Stomach smooth muscle (tissue), 2 donors: ENCODE measurements around the gene PDZD2.
"Not testable (repeated sequence)": the region's sequence is repeated elsewhere in the genome, so short reads cannot be mapped to it uniquely, and the experiment has no call there.

Experiments used
- H3K27ac ChIP-seq: one replicate; pipeline ENCODE4 v1.7.0; 2013; ENCODE audit warnings: mild to moderate bottlenecking, low read length, inconsistent platforms
- H3K27me3 ChIP-seq, 2 donors: one replicate each; pipeline ENCODE4 v1.7.0; 2013; ENCODE audit warnings: low read length in 2 of 2; ENCODE audit not compliant: insufficient read depth in 2 of 2, control insufficient read depth in 1 of 2
- H3K36me3 ChIP-seq, 2 donors: one replicate each; pipeline ENCODE4 v1.7.0; 2013; ENCODE audit warnings: low read length in 2 of 2; ENCODE audit not compliant: control insufficient read depth in 2 of 2, insufficient read depth in 2 of 2
- H3K4me1 ChIP-seq: one replicate; pipeline ENCODE4 v1.7.0; 2013; ENCODE audit warnings: low read length; ENCODE audit not compliant: control insufficient read depth, insufficient read depth
- H3K4me3 ChIP-seq, 2 donors: one replicate each; pipeline ENCODE4 v1.7.0; 2013; ENCODE audit warnings: low read length in 2 of 2
- H3K9ac ChIP-seq, 2 donors: one replicate each; pipeline ENCODE4 v1.7.0; 2013; ENCODE audit warnings: low read length in 2 of 2, mild to moderate bottlenecking in 1 of 2
- H3K9me3 ChIP-seq, 2 donors: one replicate each; pipeline ENCODE4 v1.7.0; 2013; ENCODE audit warnings: low read length in 2 of 2; ENCODE audit not compliant: control insufficient read depth in 2 of 2
- donor health status: healthy.
- donor health status: Pancreatic carcinoma.

Gene PDZD2

GRCh38 chr5:31638748-31639418 is at the start of gene PDZD2:
Gene PDZD2, plus strand, starts transcription at chr5:31639131.
- H3K9ac ChIP-seq, result peak within 1 kb of the TSS; percentile 31 to 60

GRCh38 chr5:31593665-31594064 is 45.3 kb upstream of the PDZD2 start:
- Histone ChIP-seq H3K9me3 (no peaks in the 10 kb centered on the region), H3K36me3 (no peaks in the 10 kb centered on the region), H3K27me3 (no peaks in the 10 kb centered on the region), H3K4me3 (no peak overlapping the region), H3K27ac (no peak overlapping the region), H3K4me1 (no peaks in the 10 kb centered on the region), H3K9ac (no peak overlapping the region)

More at GRCh38 chr5:31638748-31639418, at the start of gene PDZD2:
- peaks cover 0 to 2% of the 10 kb centered on the region in 2 donors for H3K27me3 ChIP-seq
- H3K36me3 ChIP-seq, result no peaks in the 10 kb centered on the region
- no peak within 1 kb of the TSS for H3K27ac ChIP-seq
- no peaks in the 10 kb centered on the region for H3K9me3 ChIP-seq
- H3K4me1 ChIP-seq, result peaks cover 15% of the 10 kb centered on the region
- peak within 1 kb of the TSS; percentile 80 to 81 for H3K4me3 ChIP-seq

GRCh38 chr5:31596354-31596753 is 42.6 kb upstream of the PDZD2 start:
- no peaks in the 10 kb centered on the region for H3K4me1 ChIP-seq
- H3K9me3 ChIP-seq, result no peaks in the 10 kb centered on the region
- no peak overlapping the region for H3K4me3 ChIP-seq
- H3K27me3 ChIP-seq, result no peaks in the 10 kb centered on the region
- no peak overlapping the region for H3K9ac ChIP-seq
- no peaks in the 10 kb centered on the region for H3K36me3 ChIP-seq
- H3K27ac ChIP-seq, result no peak overlapping the region

GRCh38 chr5:31598640-31599611 is 40.0 kb upstream of the PDZD2 start:
- Histone ChIP-seq H3K36me3 (no peaks in the 10 kb centered on the region), H3K4me3 (no peak overlapping the region), H3K4me1 (no peaks in the 10 kb centered on the region), H3K27me3 (no peaks in the 10 kb centered on the region), H3K9ac (no peak overlapping the region), H3K9me3 (no peaks in the 10 kb centered on the region), H3K27ac (no peak overlapping the region)

- H3K9me3 ChIP-seq, H3K9ac ChIP-seq, H3K36me3 ChIP-seq: not testable (repeated sequence)
Measured at GRCh38 chr5:31602305-31602704, 36.6 kb upstream of the PDZD2 start.

GRCh38 chr5:31604240-31604639 is 34.7 kb upstream of the PDZD2 start:
- Histone ChIP-seq H3K9me3 (no peaks in the 10 kb centered on the region), H3K4me3 (no peak overlapping the region), H3K36me3 (no peaks in the 10 kb centered on the region), H3K4me1 (no peaks in the 10 kb centered on the region), H3K27ac (no peak overlapping the region), H3K9ac (no peak overlapping the region), H3K27me3 (no peaks in the 10 kb centered on the region)

More at GRCh38 chr5:31602305-31602704, 36.6 kb upstream of the PDZD2 start:
- H3K4me1 ChIP-seq, H3K4me3 ChIP-seq, H3K27me3 ChIP-seq, H3K27ac ChIP-seq: not testable (repeated sequence)

GRCh38 chr5:31604644-31605043 is 34.3 kb upstream of the PDZD2 start:
- no peaks in the 10 kb centered on the region for H3K4me1 ChIP-seq
- H3K9ac ChIP-seq, result no peak overlapping the region
- no peaks in the 10 kb centered on the region for H3K36me3 ChIP-seq
- no peaks in the 10 kb centered on the region for H3K9me3 ChIP-seq
- H3K4me3 ChIP-seq, result no peak overlapping the region
- no peak overlapping the region for H3K27ac ChIP-seq
- H3K27me3 ChIP-seq, result no peaks in the 10 kb centered on the region

- Histone ChIP-seq H3K27ac (no peak overlapping the region), H3K4me1 (no peaks in the 10 kb centered on the region), H3K9ac (no peak overlapping the region)
Measured at GRCh38 chr5:31605920-31606319, 33.0 kb upstream of the PDZD2 start.

GRCh38 chr5:31607546-31607945 is 31.4 kb upstream of the PDZD2 start:
- H3K36me3 ChIP-seq, result no peaks in the 10 kb centered on the region
- no peaks in the 10 kb centered on the region for H3K9me3 ChIP-seq
- no peak overlapping the region for H3K27ac ChIP-seq
- H3K9ac ChIP-seq, result no peak overlapping the region
- no peaks in the 10 kb centered on the region for H3K27me3 ChIP-seq
- H3K4me1 ChIP-seq, result no peaks in the 10 kb centered on the region
- no peak overlapping the region for H3K4me3 ChIP-seq

More at GRCh38 chr5:31605920-31606319, 33.0 kb upstream of the PDZD2 start:
- no peaks in the 10 kb centered on the region for H3K27me3 ChIP-seq
- H3K9me3 ChIP-seq, result no peaks in the 10 kb centered on the region
- H3K36me3 ChIP-seq, result no peaks in the 10 kb centered on the region
- H3K4me3 ChIP-seq, result no peak overlapping the region

- no peaks in the 10 kb centered on the region for H3K9me3 ChIP-seq
- no peak overlapping the region for H3K9ac ChIP-seq
- no peaks in the 10 kb centered on the region for H3K27me3 ChIP-seq
- no peak overlapping the region for H3K4me3 ChIP-seq
- H3K27ac ChIP-seq, result no peak overlapping the region
- H3K36me3 ChIP-seq, result no peaks in the 10 kb centered on the region
- H3K4me1 ChIP-seq, result no peaks in the 10 kb centered on the region
Measured at GRCh38 chr5:31611002-31611401, 27.9 kb upstream of the PDZD2 start.
